Astrocyte of the spinal cord (primary cell): ENCODE results near the gene MCEE.

Experiments used
- DNase-seq: peaks from one replicate; pipeline ENCODE4 v3.0.0; 2011; ENCODE audit warnings: low read depth, low spot score
- H3K4me3 ChIP-seq: 2 replicates; pipeline ENCODE4 v1.5.1; 2011; ENCODE audit warnings: low read depth, mild to moderate bottlenecking, low read length, moderate library complexity
- in situ Hi-C: cut with HindIII; loops from 2 replicates; pipeline ENCODE4 v1.10.0; 2017; ENCODE audit warnings: low sequenced_read_pairs
- TF ChIP-seq, protein P1 (sequence below): IDR thresholded peaks from 2 replicates; pipeline ENCODE4 v1.5.1; 2012; ENCODE audit warnings: low read depth, mild to moderate bottlenecking, low read length, inconsistent platforms

MCEE gene

DNA sequence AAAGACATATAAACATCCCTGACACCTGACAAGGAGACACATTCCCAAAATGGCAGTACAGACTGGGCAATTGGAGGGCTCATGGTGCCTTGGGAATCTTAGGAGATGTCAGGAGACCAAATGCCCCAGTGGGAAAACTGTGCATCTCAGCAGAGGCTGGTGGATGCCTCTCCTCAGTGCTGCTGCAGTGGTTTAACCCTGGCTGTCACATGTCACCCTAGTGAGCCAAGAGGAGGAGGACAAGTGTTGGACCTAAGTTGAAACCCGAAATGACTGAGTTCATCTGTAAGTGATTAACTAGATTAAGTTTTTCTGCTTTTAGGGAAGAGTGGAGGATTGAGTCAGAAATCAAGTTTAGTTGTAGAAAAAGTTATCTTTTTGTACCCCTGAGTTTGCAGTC is 66.8 kb downstream of the MCEE start:
- in situ Hi-C loops = no loop called here
- TF ChIP-seq, protein P1, sequence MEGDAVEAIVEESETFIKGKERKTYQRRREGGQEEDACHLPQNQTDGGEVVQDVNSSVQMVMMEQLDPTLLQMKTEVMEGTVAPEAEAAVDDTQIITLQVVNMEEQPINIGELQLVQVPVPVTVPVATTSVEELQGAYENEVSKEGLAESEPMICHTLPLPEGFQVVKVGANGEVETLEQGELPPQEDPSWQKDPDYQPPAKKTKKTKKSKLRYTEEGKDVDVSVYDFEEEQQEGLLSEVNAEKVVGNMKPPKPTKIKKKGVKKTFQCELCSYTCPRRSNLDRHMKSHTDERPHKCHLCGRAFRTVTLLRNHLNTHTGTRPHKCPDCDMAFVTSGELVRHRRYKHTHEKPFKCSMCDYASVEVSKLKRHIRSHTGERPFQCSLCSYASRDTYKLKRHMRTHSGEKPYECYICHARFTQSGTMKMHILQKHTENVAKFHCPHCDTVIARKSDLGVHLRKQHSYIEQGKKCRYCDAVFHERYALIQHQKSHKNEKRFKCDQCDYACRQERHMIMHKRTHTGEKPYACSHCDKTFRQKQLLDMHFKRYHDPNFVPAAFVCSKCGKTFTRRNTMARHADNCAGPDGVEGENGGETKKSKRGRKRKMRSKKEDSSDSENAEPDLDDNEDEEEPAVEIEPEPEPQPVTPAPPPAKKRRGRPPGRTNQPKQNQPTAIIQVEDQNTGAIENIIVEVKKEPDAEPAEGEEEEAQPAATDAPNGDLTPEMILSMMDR = no peak
- H3K4me3 ChIP-seq = no peak overlapping the region
- DNase-seq = no peak

DNA sequence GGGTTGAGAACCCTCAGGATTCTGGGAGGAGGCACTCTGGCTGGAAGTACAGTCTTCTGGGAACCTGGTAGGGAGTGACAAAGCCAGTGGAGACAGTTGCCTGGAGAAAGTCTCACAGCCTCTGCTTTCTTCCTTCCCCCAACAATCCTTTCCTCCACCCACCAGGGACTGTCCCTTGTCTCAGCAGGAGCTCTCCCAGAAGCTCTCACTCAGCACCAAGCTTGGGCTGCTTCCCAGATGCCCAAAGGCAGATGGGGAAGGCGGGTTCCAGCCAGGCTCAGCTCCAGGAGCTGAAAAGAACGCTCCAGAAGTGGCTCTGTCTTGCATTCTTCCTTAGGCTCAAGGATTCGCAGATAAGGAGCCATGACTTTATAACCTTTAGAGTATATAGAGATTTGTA is 69.2 kb downstream of the MCEE start:
- TF ChIP-seq, protein P1 = no peak
- in situ Hi-C loops = no loop called here
- H3K4me3 ChIP-seq = no peak overlapping the region
- no peak for DNase-seq

DNA sequence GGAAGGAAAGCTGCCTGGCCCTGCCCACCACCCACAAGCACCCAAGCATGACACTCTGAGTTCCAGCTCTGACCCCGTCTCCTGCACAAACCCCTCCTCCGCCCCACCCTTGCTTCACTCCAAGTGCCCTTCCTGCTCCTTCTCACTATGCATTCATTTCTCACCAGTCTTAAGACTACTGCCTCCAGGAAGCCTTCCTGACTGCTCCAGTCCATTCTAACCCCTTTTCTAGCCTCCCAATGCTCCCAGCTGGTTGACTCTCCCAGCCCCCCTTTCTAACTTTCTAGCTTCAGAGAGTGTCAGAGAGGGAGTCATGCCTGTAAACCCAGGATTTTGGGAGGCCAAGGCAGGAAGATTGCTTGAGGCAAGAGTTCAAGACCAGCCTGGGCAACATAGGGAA is 69.8 kb downstream of the MCEE start:
- no peak for DNase-seq
- TF ChIP-seq, protein P1 = no peak
- H3K4me3 ChIP-seq = no peak overlapping the region
- in situ Hi-C loops = no loop called here
